Measurements from ENCODE around the gene DCDC1. TPM values are rescaled to one million over a fixed set of nuclear protein-coding genes. Genes with fewer than 3 reads are reported as not detected.

DCDC1 gene
- total RNA-seq, 1 experiment from 2014 or later, result not detected

GRCh38 chr11:31110830-31111229 is 258.7 kb downstream of the DCDC1 start:
- Histone ChIP-seq H3K9me3 (ENCODE audit: control insufficient read depth, insufficient read depth, low read depth, low read length) (no peaks in the 10 kb centered on the region), H3K4me1 (ENCODE audit: control insufficient read depth, insufficient read depth, low read length) (no peaks in the 10 kb centered on the region), H3K27ac (ENCODE audit: low read length) (no peak overlapping the region), H3K27me3 (ENCODE audit: control insufficient read depth, insufficient read depth, low read length) (no peaks in the 10 kb centered on the region; the same call in 1 of the 2 replicates), H3K36me3 (ENCODE audit: control insufficient read depth, insufficient read depth, low read length) (no peaks in the 10 kb centered on the region), H3K4me3 (ENCODE audit: low read depth in 2 of 2, low read length in 2 of 2) (no peak overlapping the region)
- DNase-seq (ENCODE audit: low read depth, low spot score), result no peak
- TF ChIP-seq REST (IDR thresholded peaks at IDR 0.05; ENCODE audit: insufficient read depth in 1 of 2, low read depth in 2 of 2, low read length in 1 of 2), result no peak
- TF ChIP-seq CTCF (IDR thresholded peaks at IDR 0.05), result no peak
- TF ChIP-seq SIN3A (IDR thresholded peaks at IDR 0.05; ENCODE audit: borderline replicate concordance, insufficient read depth, low read depth, low read length), result no peak
- no peak for TF ChIP-seq TCF7L2 (IDR thresholded peaks at IDR 0.05; ENCODE audit: low read depth, low read length)
- no peak for TF ChIP-seq POLR2AphosphoS5 (IDR thresholded peaks at IDR 0.05; ENCODE audit: low read depth, low read length)
- POLR2A ChIA-PET, result no interaction called here
- in situ Hi-C loops (cut with HindIII; ENCODE audit: low pct_unique_long_range_greater_than_20kb, low sequenced_read_pairs), result no loop called here
- CTCF ChIA-PET, result no interaction called here
- ATAC-seq, result no peak
- intact Hi-C loops (cut with micrococcal nuclease; ENCODE audit: unreplicated experiment), result no loop called here
- no TSS peak for BruUV-seq (replicated peaks)

- no TSS peak for BruUV-seq (replicated peaks)
- H3K36me3 ChIP-seq (ENCODE audit: control insufficient read depth, insufficient read depth, low read length), result no peaks in the 10 kb centered on the region
- ATAC-seq, result no peak
- H3K27ac ChIP-seq (ENCODE audit: low read length), result no peak overlapping the region
- no peak for DNase-seq (ENCODE audit: low read depth, low spot score)
- in situ Hi-C loops (cut with HindIII; ENCODE audit: low pct_unique_long_range_greater_than_20kb, low sequenced_read_pairs), result no loop called here
- intact Hi-C loops (cut with micrococcal nuclease; ENCODE audit: unreplicated experiment), result loop anchor here (10.0 kb wide), 1 partner anchor 1065 kb away; no protein-coding TSS in a partner anchor
- H3K9me3 ChIP-seq (ENCODE audit: control insufficient read depth, insufficient read depth, low read depth, low read length), result no peaks in the 10 kb centered on the region
- CTCF ChIA-PET, result interaction anchor here (0.7 kb wide), 1 partner anchor 11 kb away, joined by 3 read pairs; no protein-coding TSS in a partner anchor
- no peaks in the 10 kb centered on the region for H3K4me1 ChIP-seq (ENCODE audit: control insufficient read depth, insufficient read depth, low read length)
- no peak for TF ChIP-seq REST (IDR thresholded peaks at IDR 0.05; ENCODE audit: insufficient read depth in 1 of 2, low read depth in 2 of 2, low read length in 1 of 2)
- no peak for TF ChIP-seq SIN3A (IDR thresholded peaks at IDR 0.05; ENCODE audit: borderline replicate concordance, insufficient read depth, low read depth, low read length)
- POLR2A ChIA-PET, result no interaction called here
- H3K4me3 ChIP-seq (ENCODE audit: low read depth in 2 of 2, low read length in 2 of 2), result no peak overlapping the region
- no peaks in the 10 kb centered on the region; the same call in 1 of the 2 replicates for H3K27me3 ChIP-seq (ENCODE audit: control insufficient read depth, insufficient read depth, low read length)
Observed at GRCh38 chr11:31109446-31109845, 260.1 kb downstream of the DCDC1 start.

Data from Panc1 (cell line).